Upper lobe of left lung (tissue), 4 donors: ENCODE data around the gene VPS8.

ENCODE experiments used
- CTCF ChIP-seq, 6 experiments: fragments of 450-650 bp in 4 of 6; fragments of 200-600 bp in 2 of 6; sonication (generic) in 2 of 6; IDR thresholded peaks; one replicate each; pipeline ENCODE4 v1.5.1; 2016 to 2019; ENCODE audit warnings: antibody characterized with exemption in 6 of 6
- EP300 ChIP-seq, 4 donors: sonication (generic); formaldehyde crosslinking; IDR thresholded peaks; one replicate each; pipeline ENCODE4 v1.5.1; 2017; ENCODE audit warnings: antibody characterized with exemption in 4 of 4, control low read depth in 2 of 4

- no peak for TF ChIP-seq CTCF (IDR thresholded peaks at IDR 0.05)
- no peak for TF ChIP-seq EP300 (IDR thresholded peaks at IDR 0.05)
Measured at GRCh38 chr3:184765730-184766074, 46.3 kb upstream of the VPS8 start.
